Dorsolateral prefrontal cortex (tissue), 118 donors: ENCODE data around the gene CT45A5. TPM values are rescaled to one million over a fixed set of nuclear protein-coding genes. Genes with fewer than 3 reads are reported as not detected.

ENCODE experiments used
- total RNA-seq, 120 experiments: library from RNA; stranded (reverse); gene quantifications; one replicate each; pipeline versions ENCODE4 v1.2.3 to v1.2.4, GENCODE V29; 2022

The CT45A5 gene
- total RNA-seq, 120 experiments from 2014 or later = 0.47 to 3.9 (median 1.2) TPM; not detected in 91

Other genes with a start within 250 kb of the CT45A5 start
- gene CT45A1, start 71.9 kb downstream of the CT45A5 start, total RNA-seq = 1 to 10 TPM in 6 of 120 experiments, under 1 TPM in 3, not detected in 111; 0.58 to 2.0 (median 1.1) TPM
- 1 to 10 TPM in 14 of 120 experiments, under 1 TPM in 5, not detected in 101; 0.54 to 4.9 (median 1.3) TPM for gene CT45A3, start 17.3 kb downstream of the CT45A5 start, total RNA-seq
- gene CT45A6, start 17.3 kb upstream of the CT45A5 start, total RNA-seq = 1 to 10 TPM in 8 of 120 experiments, under 1 TPM in 5, not detected in 107; 0.67 to 3.9 (median 1.2) TPM
- gene CT45A2, start 34.5 kb upstream of the CT45A5 start, total RNA-seq = 1 to 10 TPM in 1 of 120 experiments, not detected in 119; 1.0 TPM
- gene CT45A7, start 51.8 kb upstream of the CT45A5 start, total RNA-seq = 1 to 10 TPM in 5 of 120 experiments, under 1 TPM in 1, not detected in 114; 0.68 to 2.1 (median 1.9) TPM
- gene CT45A8, start 69.0 kb upstream of the CT45A5 start, total RNA-seq = 1 to 10 TPM in 2 of 120 experiments, under 1 TPM in 2, not detected in 116; 0.61 to 1.2 (median 0.91) TPM
- 1 to 10 TPM in 2 of 120 experiments, under 1 TPM in 2, not detected in 116; 0.61 to 1.2 (median 0.91) TPM for gene CT45A9, start 86.3 kb upstream of the CT45A5 start, total RNA-seq
- 1 to 10 TPM in 22 of 120 experiments, under 1 TPM in 4, not detected in 94; 0.60 to 4.9 (median 1.9) TPM for gene CT45A10, start 107.9 kb upstream of the CT45A5 start, total RNA-seq
- gene SAGE1, start 108.2 kb upstream of the CT45A5 start, total RNA-seq = 1 to 10 TPM in 2 of 120 experiments, under 1 TPM in 29, not detected in 89; 0.14 to 1.3 (median 0.32) TPM
- 10 to 100 TPM; 16.6 to 29.1 (median 22.9) TPM for gene MMGT1, start 188.5 kb upstream of the CT45A5 start, total RNA-seq
- 100 to 1,000 TPM in 27 of 120 experiments, 10 to 100 TPM in 93; 39.0 to 123 (median 88.4) TPM for gene SLC9A6, start 199.9 kb upstream of the CT45A5 start, total RNA-seq